HEK293 (cell line): ENCODE results near the gene C9orf72.
A peak's percentile ranks its signal among the peaks of the same experiment; 100 is the strongest.

Experiments
- CTCF ChIA-PET: fragments of 350-600 bp; formaldehyde crosslinking; extraction: SDS; loops from one replicate; lab custom pipeline; 2021; ENCODE audit warnings: antibody characterized with exemption; lab: Yijun Ruan, JAX
- POLR2A ChIA-PET: fragments of 300-600 bp; formaldehyde crosslinking; extraction: SDS; loops from one replicate; lab custom pipeline; 2020; ENCODE audit warnings: antibody characterized with exemption, inconsistent platforms; lab: Yijun Ruan, JAX
- H3K27ac ChIP-seq: fragments of 200-500 bp; sonication (Bioruptor generic); 2 replicates; pipeline ENCODE4 v1.5.1; 2014; ENCODE audit warnings: low read depth, low read length, control low read depth, inconsistent platforms; ENCODE audit errors: extremely low read depth
- H3K36me3 ChIP-seq, 2 experiments: fragments of 200-500 bp in 1 of 2; sonication (Bioruptor generic) in 1 of 2; 1 replicate in 1 of 2; 2 replicates in 1 of 2; pipeline ENCODE4 v1.5.1; 2014 to 2017; ENCODE audit warnings: inconsistent platforms in 2 of 2, low read length in 2 of 2; ENCODE audit not compliant: control insufficient read depth in 2 of 2, insufficient read depth in 1 of 2
- H3K4me1 ChIP-seq: fragments of 200-500 bp; sonication (Bioruptor generic); 2 replicates; pipeline ENCODE4 v1.5.1; 2014; ENCODE audit warnings: mild to moderate bottlenecking, low read length, inconsistent platforms; ENCODE audit not compliant: control insufficient read depth, insufficient read depth
- H3K4me3 ChIP-seq: 2 replicates; pipeline ENCODE4 v1.5.1; 2011; ENCODE audit warnings: low read depth, mild to moderate bottlenecking, control low read depth, low read length, moderate library complexity
- H3K9me3 ChIP-seq: fragments of 200-500 bp; sonication (Bioruptor generic); 2 replicates; pipeline ENCODE4 v1.5.1; 2014; ENCODE audit warnings: low read depth, low read length, inconsistent platforms; ENCODE audit not compliant: control insufficient read depth, insufficient read depth
- GLIS2 ChIP-seq: fragments of 450-650 bp; formaldehyde crosslinking; IDR thresholded peaks from 2 replicates; pipeline ENCODE4 v1.5.1; 2016; ENCODE audit warnings: missing biosample characterization, missing genetic modification characterization
- SCRT1 ChIP-seq: fragments of 450-650 bp; formaldehyde crosslinking; IDR thresholded peaks from 2 replicates; pipeline ENCODE4 v1.5.1; 2016; ENCODE audit warnings: missing biosample characterization, missing genetic modification characterization, borderline replicate concordance
- WT1 ChIP-seq: fragments of 450-650 bp; formaldehyde crosslinking; IDR thresholded peaks from 2 replicates; pipeline ENCODE4 v1.5.1; 2016; ENCODE audit warnings: missing biosample characterization, missing genetic modification characterization
- YY2 ChIP-seq: fragments of 450-650 bp; formaldehyde crosslinking; IDR thresholded peaks from 2 replicates; pipeline ENCODE4 v1.5.1; 2016; ENCODE audit warnings: missing biosample characterization, missing genetic modification characterization
- ZBTB1 ChIP-seq: fragments of 450-650 bp; formaldehyde crosslinking; IDR thresholded peaks from 2 replicates; pipeline ENCODE4 v1.5.1; 2016; ENCODE audit warnings: missing biosample characterization, missing genetic modification characterization
- ZBTB8A ChIP-seq: fragments of 450-650 bp; formaldehyde crosslinking; IDR thresholded peaks from 2 replicates; pipeline ENCODE4 v1.5.1; 2016; ENCODE audit warnings: missing biosample characterization, missing genetic modification characterization
- ZFHX2 ChIP-seq: fragments of 450-650 bp; formaldehyde crosslinking; conservative IDR thresholded peaks from 2 replicates; pipeline ENCODE4 v1.5.1; 2016; ENCODE audit warnings: missing biosample characterization, missing genetic modification characterization
- ZNF10 ChIP-seq: fragments of 450-650 bp; formaldehyde crosslinking; IDR thresholded peaks from 2 replicates; pipeline ENCODE4 v1.5.1; 2017; ENCODE audit warnings: missing biosample characterization, missing genetic modification characterization
- ZNF133 ChIP-seq: fragments of 450-650 bp; formaldehyde crosslinking; IDR thresholded peaks from 2 replicates; pipeline ENCODE4 v1.5.1; 2016; ENCODE audit warnings: missing biosample characterization, missing genetic modification characterization
- ZNF184 ChIP-seq: fragments of 450-650 bp; IDR thresholded peaks from 2 replicates; pipeline ENCODE4 v1.5.1; 2018; ENCODE audit warnings: missing biosample characterization, mild to moderate bottlenecking, missing genetic modification characterization
- ZNF24 ChIP-seq: fragments of 450-650 bp; formaldehyde crosslinking; IDR thresholded peaks from 2 replicates; pipeline ENCODE4 v1.5.1; 2016; ENCODE audit warnings: missing biosample characterization, missing genetic modification characterization
- ZNF391 ChIP-seq: fragments of 450-650 bp; formaldehyde crosslinking; IDR thresholded peaks from 2 replicates; pipeline ENCODE4 v1.5.1; 2016; ENCODE audit warnings: low read depth, missing biosample characterization, missing genetic modification characterization, borderline replicate concordance
- ZNF501 ChIP-seq: fragments of 450-650 bp; formaldehyde crosslinking; IDR thresholded peaks from 2 replicates; pipeline ENCODE4 v1.5.1; 2016; ENCODE audit warnings: missing biosample characterization, missing genetic modification characterization
- ZNF548 ChIP-seq: fragments of 450-650 bp; formaldehyde crosslinking; IDR thresholded peaks from 2 replicates; pipeline ENCODE4 v1.5.1; 2016; ENCODE audit warnings: missing biosample characterization, missing genetic modification characterization
- ZNF664 ChIP-seq: fragments of 450-650 bp; formaldehyde crosslinking; IDR thresholded peaks from 2 replicates; pipeline ENCODE4 v1.5.1; 2016; ENCODE audit warnings: missing biosample characterization, missing genetic modification characterization
- ZNF707 ChIP-seq: fragments of 450-650 bp; formaldehyde crosslinking; IDR thresholded peaks from 2 replicates; pipeline ENCODE4 v1.5.1; 2016; ENCODE audit warnings: missing biosample characterization, missing genetic modification characterization
- TF ChIP-seq, protein P1 (sequence below): fragments of 450-650 bp; formaldehyde crosslinking; IDR thresholded peaks from 2 replicates; pipeline ENCODE4 v1.5.1; 2016; ENCODE audit warnings: missing biosample characterization, missing genetic modification characterization, low read depth
- TF ChIP-seq, protein P2 (sequence below): fragments of 450-650 bp; formaldehyde crosslinking; IDR thresholded peaks from 2 replicates; pipeline ENCODE4 v1.5.1; 2016; ENCODE audit warnings: missing biosample characterization, missing genetic modification characterization
- TF ChIP-seq, protein P3 (sequence below): sonication (generic); formaldehyde crosslinking; IDR thresholded peaks from 2 replicates; pipeline ENCODE4 v1.8.1; 2022; ENCODE audit warnings: mild to moderate bottlenecking, moderate library complexity, missing genetic modification reagents
- TF ChIP-seq, protein P4 (sequence below): fragments of 450-650 bp; formaldehyde crosslinking; IDR thresholded peaks from 2 replicates; pipeline ENCODE4 v1.5.1; 2016; ENCODE audit warnings: missing biosample characterization, missing genetic modification characterization
- TF ChIP-seq, protein P5 (sequence below): fragments of 450-650 bp; formaldehyde crosslinking; IDR thresholded peaks from 2 replicates; pipeline ENCODE4 v1.5.1; 2016; ENCODE audit warnings: missing biosample characterization, missing genetic modification characterization
- TF ChIP-seq, protein P6 (sequence below): fragments of 450-650 bp; formaldehyde crosslinking; IDR thresholded peaks from 2 replicates; pipeline ENCODE4 v1.5.1; 2017; ENCODE audit warnings: missing biosample characterization, missing genetic modification characterization
- TF ChIP-seq, protein P7 (sequence below): fragments of 450-650 bp; formaldehyde crosslinking; IDR thresholded peaks from 2 replicates; pipeline ENCODE4 v1.5.1; 2016; ENCODE audit warnings: missing biosample characterization, missing genetic modification characterization

C9orf72 gene

DNA sequence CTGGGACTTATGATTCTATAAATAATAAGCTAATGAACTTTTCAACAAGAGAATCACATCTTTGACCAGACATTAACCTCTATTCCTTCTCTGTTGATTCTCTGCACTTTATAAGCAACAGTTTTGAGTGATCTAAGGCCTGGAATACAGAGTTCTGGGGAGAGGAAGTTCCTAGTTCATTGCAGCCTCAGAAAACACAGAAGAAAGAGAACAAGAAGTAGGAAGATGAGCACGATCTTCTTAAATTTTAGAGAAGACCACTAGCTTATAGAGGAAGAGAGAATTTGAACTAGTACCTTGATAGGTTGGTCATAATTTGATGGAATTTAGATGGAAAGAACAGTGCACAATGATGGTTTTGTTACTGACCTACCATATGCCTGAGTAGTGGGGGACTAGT is 8.5 kb upstream of the C9orf72 start:
- no peaks in the 10 kb centered on the region for H3K36me3 ChIP-seq
- no peaks in the 10 kb centered on the region for H3K9me3 ChIP-seq
- H3K27ac ChIP-seq = no peak overlapping the region
- POLR2A ChIA-PET = no interaction called here
- H3K4me3 ChIP-seq = no peak overlapping the region
- CTCF ChIA-PET = interaction anchor here (1.2 kb wide), 1 partner anchor 17 kb away, joined by 3 read pairs; no protein-coding TSS in a partner anchor
- no peaks in the 10 kb centered on the region for H3K4me1 ChIP-seq
- TF ChIP-seq ZNF184 (tag by site-specific recombination) = no peak
- TF ChIP-seq, protein P1, sequence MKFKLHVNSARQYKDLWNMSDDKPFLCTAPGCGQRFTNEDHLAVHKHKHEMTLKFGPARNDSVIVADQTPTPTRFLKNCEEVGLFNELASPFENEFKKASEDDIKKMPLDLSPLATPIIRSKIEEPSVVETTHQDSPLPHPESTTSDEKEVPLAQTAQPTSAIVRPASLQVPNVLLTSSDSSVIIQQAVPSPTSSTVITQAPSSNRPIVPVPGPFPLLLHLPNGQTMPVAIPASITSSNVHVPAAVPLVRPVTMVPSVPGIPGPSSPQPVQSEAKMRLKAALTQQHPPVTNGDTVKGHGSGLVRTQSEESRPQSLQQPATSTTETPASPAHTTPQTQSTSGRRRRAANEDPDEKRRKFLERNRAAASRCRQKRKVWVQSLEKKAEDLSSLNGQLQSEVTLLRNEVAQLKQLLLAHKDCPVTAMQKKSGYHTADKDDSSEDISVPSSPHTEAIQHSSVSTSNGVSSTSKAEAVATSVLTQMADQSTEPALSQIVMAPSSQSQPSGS (tag by site-specific recombination) = no peak
- no peak for TF ChIP-seq ZNF664 (tag by site-specific recombination)
- TF ChIP-seq ZNF501 = no peak
- TF ChIP-seq, protein P2, sequence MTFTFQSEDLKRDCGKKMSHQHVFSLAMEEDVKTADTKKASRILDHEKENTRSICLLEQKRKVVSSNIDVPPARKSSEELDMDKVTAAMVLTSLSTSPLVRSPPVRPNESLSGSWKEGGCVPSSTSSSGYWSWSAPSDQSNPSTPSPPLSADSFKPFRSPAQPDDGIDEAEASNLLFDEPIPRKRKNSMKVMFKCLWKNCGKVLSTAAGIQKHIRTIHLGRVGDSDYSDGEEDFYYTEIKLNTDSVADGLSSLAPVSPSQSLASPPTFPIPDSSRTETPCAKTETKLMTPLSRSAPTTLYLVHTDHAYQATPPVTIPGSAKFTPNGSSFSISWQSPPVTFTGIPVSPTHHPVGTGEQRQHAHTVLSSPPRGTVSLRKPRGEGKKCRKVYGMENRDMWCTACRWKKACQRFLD (tag by site-specific recombination) = no peak

DNA sequence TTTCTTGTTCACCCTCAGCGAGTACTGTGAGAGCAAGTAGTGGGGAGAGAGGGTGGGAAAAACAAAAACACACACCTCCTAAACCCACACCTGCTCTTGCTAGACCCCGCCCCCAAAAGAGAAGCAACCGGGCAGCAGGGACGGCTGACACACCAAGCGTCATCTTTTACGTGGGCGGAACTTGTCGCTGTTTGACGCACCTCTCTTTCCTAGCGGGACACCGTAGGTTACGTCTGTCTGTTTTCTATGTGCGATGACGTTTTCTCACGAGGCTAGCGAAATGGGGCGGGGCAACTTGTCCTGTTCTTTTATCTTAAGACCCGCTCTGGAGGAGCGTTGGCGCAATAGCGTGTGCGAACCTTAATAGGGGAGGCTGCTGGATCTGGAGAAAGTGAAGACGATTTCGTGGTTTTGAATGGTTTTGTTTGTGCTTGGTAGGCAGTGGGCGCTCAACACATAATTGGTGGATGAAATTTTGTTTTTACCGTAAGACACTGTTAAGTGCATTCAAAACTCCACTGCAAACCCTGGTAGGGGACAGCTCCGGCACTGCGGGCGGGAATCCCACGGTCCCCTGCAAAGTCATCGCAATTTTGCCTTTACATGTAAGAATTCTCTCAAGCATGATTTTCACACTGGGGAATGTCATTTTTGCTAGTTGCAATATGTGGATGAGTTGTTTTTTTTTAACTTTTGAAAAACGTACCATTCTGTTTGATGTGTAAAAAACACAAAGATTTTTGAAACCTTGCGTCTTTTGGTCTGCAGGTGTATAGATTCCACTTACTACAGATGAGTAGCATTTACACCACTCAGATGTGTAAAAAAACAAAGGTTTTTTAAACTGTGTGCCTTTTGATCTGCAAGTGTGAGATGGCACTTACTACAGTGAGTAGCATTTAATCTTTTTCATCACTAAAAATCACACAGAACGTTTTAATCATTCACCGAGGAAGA is 631 bp upstream of the C9orf72 start:
- Histone ChIP-seq H3K4me3 (peak overlapping the region; percentile 66), H3K36me3 (no peaks in the 10 kb centered on the region), H3K4me1 (peaks cover 8% of the 10 kb centered on the region), H3K9me3 (no peaks in the 10 kb centered on the region), H3K27ac (peak overlapping the region; percentile 85)
- CTCF ChIA-PET = interaction anchor here (0.6 to 1.1 kb wide), 3 partner anchors 18 to 271 kb away, joined by 3 to 4 read pairs (median 3); no protein-coding TSS in a partner anchor
- POLR2A ChIA-PET = interaction anchor here (0.6 to 1.0 kb wide), 2 partner anchors 13 to 156 kb away, joined by 3 read pairs; no protein-coding TSS in a partner anchor
- TF ChIP-seq, protein P3, sequence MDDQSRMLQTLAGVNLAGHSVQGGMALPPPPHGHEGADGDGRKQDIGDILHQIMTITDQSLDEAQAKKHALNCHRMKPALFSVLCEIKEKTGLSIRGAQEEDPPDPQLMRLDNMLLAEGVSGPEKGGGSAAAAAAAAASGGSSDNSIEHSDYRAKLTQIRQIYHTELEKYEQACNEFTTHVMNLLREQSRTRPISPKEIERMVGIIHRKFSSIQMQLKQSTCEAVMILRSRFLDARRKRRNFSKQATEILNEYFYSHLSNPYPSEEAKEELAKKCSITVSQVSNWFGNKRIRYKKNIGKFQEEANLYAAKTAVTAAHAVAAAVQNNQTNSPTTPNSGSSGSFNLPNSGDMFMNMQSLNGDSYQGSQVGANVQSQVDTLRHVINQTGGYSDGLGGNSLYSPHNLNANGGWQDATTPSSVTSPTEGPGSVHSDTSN = no peak
- TF ChIP-seq, protein P4, sequence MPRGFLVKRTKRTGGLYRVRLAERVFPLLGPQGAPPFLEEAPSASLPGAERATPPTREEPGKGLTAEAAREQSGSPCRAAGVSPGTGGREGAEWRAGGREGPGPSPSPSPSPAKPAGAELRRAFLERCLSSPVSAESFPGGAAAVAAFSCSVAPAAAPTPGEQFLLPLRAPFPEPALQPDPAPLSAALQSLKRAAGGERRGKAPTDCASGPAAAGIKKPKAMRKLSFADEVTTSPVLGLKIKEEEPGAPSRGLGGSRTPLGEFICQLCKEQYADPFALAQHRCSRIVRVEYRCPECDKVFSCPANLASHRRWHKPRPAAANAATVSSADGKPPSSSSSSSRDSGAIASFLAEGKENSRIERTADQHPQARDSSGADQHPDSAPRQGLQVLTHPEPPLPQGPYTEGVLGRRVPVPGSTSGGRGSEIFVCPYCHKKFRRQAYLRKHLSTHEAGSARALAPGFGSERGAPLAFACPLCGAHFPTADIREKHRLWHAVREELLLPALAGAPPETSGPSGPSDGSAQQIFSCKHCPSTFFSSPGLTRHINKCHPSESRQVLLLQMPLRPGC (tag by site-specific recombination) = no peak
- TF ChIP-seq YY2 (tag by site-specific recombination) (no peak), WT1 (tag by site-specific recombination) (no peak), ZNF10 (tag by site-specific recombination) (no peak), ZBTB8A (tag by site-specific recombination) (no peak), ZNF24 (tag by site-specific recombination) (no peak), ZBTB1 (no peak), ZNF707 (tag by site-specific recombination) (no peak), SCRT1 (no peak; the same call in 1 of the 2 replicates), ZFHX2 (tag by site-specific recombination) (peak; percentile 71), ZNF133 (tag by site-specific recombination) (no peak), ZNF391 (tag by site-specific recombination) (no peak), ZNF548 (tag by site-specific recombination) (no peak), GLIS2 (tag by site-specific recombination) (peak; percentile 50; the same call in 1 of the 2 replicates)
- TF ChIP-seq, protein P5, sequence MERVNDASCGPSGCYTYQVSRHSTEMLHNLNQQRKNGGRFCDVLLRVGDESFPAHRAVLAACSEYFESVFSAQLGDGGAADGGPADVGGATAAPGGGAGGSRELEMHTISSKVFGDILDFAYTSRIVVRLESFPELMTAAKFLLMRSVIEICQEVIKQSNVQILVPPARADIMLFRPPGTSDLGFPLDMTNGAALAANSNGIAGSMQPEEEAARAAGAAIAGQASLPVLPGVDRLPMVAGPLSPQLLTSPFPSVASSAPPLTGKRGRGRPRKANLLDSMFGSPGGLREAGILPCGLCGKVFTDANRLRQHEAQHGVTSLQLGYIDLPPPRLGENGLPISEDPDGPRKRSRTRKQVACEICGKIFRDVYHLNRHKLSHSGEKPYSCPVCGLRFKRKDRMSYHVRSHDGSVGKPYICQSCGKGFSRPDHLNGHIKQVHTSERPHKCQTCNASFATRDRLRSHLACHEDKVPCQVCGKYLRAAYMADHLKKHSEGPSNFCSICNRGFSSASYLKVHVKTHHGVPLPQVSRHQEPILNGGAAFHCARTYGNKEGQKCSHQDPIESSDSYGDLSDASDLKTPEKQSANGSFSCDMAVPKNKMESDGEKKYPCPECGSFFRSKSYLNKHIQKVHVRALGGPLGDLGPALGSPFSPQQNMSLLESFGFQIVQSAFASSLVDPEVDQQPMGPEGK = no peak; the same call in 1 of the 2 replicates
- TF ChIP-seq, protein P6, sequence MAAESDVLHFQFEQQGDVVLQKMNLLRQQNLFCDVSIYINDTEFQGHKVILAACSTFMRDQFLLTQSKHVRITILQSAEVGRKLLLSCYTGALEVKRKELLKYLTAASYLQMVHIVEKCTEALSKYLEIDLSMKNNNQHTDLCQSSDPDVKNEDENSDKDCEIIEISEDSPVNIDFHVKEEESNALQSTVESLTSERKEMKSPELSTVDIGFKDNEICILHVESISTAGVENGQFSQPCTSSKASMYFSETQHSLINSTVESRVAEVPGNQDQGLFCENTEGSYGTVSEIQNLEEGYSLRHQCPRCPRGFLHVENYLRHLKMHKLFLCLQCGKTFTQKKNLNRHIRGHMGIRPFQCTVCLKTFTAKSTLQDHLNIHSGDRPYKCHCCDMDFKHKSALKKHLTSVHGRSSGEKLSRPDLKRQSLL = no peak
- TF ChIP-seq, protein P7, sequence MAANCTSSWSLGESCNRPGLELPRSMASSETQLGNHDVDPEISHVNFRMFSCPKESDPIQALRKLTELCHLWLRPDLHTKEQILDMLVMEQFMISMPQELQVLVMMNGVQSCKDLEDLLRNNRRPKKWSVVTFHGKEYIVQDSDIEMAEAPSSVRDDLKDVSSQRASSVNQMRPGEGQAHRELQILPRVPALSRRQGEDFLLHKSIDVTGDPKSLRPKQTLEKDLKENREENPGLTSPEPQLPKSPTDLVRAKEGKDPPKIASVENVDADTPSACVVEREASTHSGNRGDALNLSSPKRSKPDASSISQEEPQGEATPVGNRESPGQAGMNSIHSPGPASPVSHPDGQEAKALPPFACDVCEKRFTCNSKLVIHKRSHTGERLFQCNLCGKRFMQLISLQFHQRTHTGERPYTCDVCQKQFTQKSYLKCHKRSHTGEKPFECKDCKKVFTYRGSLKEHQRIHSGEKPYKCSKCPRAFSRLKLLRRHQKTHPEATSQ (tag by site-specific recombination) = no peak
